Posterior cingulate gyrus (tissue), 11 donors: Measurements from ENCODE around the gene LRRC9.
"Not testable (repeated sequence)": the region's sequence is repeated elsewhere in the genome, so short reads cannot be mapped to it uniquely, and the experiment has no call there.

Experiments used
- DNase-seq, 10 donors: peaks; one replicate each; pipeline versions ENCODE4 v3.0.0 to v3.0.0-alpha.2; 2020 to 2021; ENCODE audit warnings: mixed read lengths in 3 of 10
- intact Hi-C: fragments of 100-400 bp; cut with DNase I; formaldehyde crosslinking; loops from one replicate; pipeline ENCODE4 v1.15.1; 2023

The LRRC9 gene

DNA sequence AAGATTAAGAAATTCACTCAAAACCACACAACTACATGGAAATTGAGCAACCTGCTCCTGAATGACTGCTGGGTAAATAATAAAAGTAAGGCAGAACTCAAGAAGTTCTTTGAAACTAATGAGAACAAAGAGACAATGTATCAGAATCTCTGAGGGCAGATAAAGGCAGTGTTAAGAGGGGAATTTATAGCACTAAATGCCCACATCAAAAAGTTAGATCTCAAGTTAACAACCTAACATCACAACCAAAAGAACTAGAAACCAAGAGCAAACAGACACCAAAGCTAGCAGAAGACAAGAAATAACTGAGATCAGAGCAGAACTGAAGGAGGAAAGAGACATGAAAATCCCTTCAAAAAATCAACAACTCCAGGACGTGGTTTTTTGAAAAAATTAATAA is 128.0 kb downstream of the LRRC9 start:
- intact Hi-C loops, DNase-seq: not testable (repeated sequence)

DNA sequence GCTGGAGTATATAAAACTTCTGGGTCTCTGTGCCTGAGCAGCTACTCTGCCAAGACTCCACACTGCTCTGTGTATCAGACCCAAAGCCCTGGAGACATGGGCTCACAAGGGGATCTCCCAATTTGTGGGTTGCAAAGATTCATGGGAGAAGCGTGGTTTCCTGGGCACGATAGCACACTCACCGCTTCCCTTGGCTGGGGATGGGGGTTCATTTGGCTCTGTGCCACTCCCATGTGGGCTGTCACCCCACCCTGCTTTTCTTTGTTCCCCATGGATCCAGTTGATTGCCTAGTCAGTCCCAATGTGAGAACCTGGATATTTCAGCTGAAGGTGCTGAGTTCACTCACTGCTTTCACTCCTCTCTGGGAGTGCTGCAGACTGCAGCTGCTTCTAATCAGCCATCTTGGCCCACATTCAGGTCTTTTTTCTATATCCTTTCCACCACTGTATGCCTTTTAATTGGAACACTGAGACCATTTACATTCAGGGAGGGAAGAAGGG is 131.8 kb downstream of the LRRC9 start:
- intact Hi-C loops: no loop called here

DNA sequence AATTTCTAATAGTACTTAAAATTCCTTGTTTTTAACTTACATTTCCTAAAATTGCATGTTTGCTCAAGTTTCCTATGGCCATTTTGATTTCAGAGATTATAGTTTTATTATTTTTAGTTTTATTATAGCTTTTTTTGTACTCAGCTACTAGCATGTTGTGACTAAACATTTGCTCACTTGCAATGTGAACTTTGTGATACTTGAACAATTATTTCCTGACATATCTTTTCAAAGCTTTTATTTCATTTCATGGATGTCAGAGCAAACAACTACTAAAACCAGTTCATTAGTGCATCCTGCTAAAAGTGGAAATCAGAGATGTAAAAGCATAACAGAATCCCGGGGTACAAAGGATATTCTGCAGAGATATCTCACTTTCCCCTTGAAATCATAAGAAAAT is 138.1 kb downstream of the LRRC9 start:
- DNase-seq: no peak
- intact Hi-C loops: no loop called here

More for the DNA sequence above, 131.8 kb downstream of the LRRC9 start:
- DNase-seq: no peak

DNA sequence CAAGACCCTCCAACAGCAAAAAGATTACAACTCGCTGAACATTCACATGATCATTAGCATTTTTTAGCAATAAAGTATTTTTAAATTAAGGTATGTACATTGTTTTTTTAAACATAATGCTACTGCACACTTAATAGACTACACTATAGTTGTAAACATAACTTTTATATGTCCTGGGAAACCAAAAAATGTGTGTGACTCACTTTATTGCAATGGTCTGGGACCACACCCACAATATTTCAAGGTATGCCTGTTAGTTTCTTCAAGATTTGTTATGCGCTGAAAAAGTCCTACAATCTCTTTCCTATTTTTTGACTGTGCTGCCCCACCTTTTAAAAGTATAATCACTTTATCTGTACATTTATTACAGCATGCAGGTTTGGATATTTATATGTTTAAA is 141.4 kb downstream of the LRRC9 start:
- intact Hi-C loops: no loop called here
- no peak for DNase-seq

DNA sequence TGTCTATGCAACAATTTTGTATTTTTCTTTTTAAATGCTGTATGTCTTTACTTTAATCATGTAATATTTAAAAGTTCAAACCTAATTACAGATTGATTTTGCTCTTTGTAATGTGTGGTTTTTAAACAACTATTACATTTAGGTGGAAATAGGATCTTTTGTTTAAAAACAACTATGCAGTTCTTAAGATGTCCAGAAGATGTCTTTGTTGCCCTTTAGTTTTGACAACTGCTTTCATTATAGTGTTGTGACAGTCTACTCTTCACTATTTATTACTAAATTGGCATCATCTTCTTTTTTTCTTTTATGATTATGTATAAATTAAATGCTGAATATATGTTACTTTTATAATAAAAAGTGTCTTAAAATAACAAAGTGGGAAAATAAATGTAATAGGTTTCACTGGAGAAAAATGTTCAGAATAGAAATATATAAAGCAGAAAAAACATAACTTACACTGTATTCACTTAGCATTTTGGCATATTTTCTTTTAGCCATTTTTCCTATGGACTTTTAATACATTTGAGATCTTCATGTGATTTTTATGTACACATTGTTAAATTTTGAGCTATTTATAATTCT is 144.6 kb downstream of the LRRC9 start:
- intact Hi-C loops: loop anchor here (1.0 kb wide), 2 partner anchors 101 to 120 kb away; partner anchors contain the start of gene DHRS7

DNA sequence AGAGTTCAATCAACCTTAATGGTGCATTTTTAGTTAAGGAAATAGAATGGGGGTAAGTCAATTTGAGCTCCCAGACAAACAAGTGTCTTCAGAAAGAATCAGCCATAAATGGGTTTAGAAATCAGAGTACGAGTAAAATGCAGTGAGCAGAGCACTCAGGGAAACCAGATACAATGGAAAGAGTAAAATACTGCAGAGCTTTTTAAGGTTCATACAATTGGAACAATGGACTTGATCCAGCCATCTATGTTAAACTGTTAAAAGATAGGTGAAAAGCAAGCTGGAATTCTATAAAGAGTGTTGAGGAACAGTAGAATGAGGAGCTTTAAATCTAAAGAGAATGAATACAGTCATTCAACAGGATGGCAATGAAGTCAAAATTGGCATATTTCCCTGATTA is 147.9 kb downstream of the LRRC9 start:
- DNase-seq: no peak
- intact Hi-C loops: no loop called here

More for the DNA sequence above, 144.6 kb downstream of the LRRC9 start:
- DNase-seq: no peak

DNA sequence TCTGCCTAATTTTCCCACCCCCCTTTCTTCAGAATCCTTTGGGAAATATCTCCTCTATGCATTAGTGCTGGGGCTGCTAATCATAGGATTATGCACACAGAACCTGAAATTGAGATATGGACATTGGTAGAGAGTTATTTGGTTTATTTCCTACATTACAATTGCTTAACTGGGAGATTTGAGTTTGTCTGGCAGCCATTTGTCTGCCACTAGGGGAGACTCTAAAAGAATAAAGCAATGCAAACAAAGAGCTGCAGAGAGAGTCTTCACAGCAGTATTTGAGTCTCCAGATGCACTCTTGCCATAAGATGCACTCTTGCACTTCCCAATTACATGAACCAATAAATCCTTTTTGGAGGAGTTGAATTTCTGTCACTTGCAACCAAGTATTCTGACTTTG is 159.8 kb downstream of the LRRC9 start:
- intact Hi-C loops: no loop called here
- DNase-seq: no peak

DNA sequence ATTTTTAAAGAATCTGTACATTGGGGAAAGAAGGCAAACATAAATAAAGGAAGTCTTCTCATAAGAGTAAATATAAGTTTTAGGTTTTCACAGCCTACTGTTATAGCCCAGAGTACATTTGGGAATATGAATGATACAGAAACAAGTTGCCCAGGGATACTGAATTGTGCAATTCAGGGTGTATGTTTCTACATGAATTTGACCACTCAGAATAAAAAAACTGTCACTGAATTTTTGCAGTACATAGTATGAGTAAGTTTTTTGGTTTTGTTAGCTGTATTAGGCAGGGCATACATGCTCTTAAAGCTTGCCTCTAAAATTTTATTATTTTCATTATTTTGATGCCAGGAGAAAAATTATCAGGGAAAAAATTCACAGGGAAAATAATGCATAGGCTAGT is 165.1 kb downstream of the LRRC9 start:
- intact Hi-C loops: no loop called here
- no peak for DNase-seq

DNA sequence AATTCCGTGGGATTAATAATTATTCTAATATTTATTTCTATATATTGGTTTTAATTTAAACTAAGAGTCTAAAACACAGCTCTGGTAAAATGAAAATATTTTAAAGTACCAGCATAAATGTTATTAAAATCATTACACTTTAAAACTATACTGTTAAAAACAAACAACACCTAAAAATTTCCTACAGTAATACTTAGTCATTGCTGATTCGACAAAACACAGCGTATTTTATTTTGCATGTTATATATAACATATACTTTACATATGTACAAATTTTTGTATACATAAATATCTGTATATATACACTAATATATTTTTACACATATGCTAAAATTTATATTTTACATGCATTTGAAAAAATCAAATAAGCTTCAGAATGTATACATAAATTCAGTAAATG is 165.7 kb downstream of the LRRC9 start:
- DNase-seq: no peak
- intact Hi-C loops: no loop called here

DNA sequence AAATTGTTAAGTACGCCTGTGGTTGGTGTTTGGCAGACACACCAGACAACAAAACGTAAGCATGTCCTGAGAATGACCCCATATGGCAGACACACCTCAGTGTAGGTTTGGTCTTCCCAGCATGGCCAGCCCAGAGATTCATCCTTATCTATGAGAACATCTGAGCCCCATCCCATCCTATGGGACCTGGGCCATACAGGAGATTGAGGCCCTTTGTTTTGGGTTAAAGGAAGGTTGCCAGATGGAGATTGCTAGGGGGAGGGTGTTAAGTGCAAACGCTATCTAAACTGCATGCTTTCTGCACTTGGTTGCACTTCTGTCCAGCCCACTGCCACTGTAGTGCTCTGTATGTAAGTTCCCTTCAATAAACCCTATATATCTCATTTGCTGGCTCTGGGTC is 167.7 kb downstream of the LRRC9 start:
- no peak for DNase-seq
- intact Hi-C loops: no loop called here

DNA sequence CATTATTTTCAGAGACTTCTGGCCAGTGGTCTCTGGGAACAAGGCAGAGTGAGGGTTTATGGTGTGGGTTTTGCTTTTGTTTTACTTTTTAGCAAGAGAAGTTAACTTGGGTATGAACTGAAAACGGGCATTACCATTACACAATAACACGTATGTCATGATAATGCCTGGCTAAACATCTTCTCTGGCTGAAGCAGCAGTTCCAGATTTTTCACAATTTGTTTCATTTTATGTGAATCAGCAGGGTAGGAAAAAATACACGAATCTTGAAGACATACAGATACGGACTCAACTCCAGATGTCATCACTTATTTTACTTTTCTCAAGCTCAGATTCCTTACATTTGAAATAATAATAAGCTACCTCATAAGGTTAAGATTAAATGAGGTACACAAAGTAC is 169.3 kb downstream of the LRRC9 start:
- no peak for DNase-seq
- intact Hi-C loops: no loop called here

DNA sequence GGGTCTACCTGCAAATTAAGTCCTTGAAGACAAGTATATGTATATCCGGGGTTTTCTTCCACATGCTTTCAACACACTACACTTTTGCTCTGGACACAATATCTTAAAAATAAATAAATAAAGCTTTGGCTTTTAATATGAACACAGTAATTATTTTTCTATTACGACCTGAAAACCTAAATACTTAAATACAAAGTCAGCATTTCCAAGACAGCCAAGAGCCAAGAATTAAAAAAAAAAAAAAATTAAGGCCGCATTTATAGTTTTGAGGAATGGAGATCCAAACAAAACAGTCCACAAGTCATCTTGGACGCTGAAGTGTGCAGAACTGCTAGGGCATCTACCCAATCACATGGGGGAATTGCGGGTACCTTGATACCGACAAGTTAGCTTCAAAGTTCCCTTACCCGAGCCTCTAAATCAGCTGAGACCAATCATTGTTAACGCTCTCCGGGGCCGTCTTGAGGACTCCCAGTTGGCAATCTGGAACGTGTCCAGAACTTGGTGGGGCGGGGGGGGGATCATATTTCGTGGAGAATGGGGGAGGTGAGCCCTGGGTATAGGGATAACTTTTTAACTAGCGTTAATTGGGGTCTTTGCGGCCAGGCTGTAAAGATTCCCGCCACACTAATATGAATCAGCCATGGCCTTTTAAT is 171.0 kb downstream of the LRRC9 start:
- peak in 1 of 10 donors; percentile 12 for DNase-seq
- intact Hi-C loops: loop anchor here (1.0 to 5.0 kb wide), 2 partner anchors 74 to 161 kb away; partner anchors contain the start of gene DHRS7

DNA sequence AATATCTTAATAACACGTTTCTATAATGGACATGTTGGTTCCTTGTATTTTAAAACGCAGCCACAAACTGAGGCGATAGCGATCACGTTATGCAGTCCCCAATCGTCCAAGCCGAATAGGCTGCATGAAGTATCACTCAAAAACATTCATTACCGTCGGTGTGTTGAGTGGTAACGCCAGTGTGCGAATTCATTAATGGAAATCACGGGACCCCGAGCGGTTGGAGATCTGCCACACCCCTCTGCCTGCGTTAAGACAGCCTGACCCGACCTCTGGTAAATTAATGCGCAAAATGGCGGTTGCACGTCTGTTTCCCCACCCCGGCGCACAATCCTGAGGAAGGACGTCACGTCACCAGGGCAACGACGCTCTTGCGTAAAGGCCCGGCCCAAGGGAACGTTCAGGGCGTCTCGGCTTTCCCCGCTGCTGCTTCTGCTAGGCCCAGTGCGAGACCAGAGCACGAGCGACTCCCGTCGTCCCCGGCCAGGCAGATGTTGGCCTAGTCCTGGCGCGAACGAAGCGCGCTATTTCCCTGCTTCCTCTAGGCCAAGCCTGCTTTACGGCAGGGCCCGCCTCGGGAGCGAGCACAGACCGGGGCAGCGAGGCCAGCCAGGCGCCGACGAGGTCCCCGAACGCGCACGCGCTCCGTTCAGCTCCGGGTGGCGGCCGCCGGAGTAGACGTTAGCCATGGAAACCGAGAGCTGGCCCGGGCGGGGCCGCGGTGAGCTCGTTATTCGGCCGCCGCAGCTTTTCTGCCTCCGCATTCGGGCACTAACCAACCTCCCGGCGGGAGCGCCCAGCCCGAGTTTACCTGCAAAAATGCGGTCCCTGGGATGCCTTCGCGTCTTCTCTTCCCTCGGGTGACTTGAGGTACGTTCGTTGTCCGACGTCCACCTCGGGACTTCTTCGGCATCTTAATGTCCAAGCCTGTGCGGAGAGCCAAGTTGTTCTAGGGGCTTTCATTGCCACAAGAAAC is 171.9 kb downstream of the LRRC9 start, which contains the start of gene PCNX4:
Gene PCNX4 (plus strand): TSS at position 374 of the 976 bp plus-strand sequence. CDS start 15,716 bp downstream, outside the sequence.
- intact Hi-C loops: loop anchor here (1.0 to 5.0 kb wide), 2 partner anchors 73 to 160 kb away; partner anchors contain the start of gene DHRS7
- peak; percentile 92 to 99 (median 95) for DNase-seq

DNA sequence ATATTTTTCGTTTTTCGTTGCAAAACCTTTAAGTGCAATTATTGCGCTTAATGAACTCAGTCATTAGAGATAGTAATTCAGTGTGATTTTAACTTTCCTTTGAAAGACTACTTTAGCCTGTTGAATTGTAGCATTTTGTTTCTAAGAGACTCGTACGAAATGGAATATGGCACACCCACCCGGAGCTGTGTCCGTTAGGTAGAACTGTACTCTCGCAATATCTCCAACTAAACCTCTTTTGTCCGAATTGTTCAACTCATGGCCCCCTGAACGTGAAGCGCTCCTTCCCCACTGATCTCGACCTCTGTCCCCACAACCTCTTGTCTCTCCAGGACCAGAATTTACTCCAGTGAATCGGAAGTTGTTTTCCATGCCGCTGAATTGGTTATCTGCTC is 172.6 kb downstream of the LRRC9 start:
- DNase-seq: peak in 2 of 10 donors; percentile 9 to 51
- intact Hi-C loops: loop anchor here (5.0 kb wide), 1 partner anchor 160 kb away; no protein-coding TSS in a partner anchor

DNA sequence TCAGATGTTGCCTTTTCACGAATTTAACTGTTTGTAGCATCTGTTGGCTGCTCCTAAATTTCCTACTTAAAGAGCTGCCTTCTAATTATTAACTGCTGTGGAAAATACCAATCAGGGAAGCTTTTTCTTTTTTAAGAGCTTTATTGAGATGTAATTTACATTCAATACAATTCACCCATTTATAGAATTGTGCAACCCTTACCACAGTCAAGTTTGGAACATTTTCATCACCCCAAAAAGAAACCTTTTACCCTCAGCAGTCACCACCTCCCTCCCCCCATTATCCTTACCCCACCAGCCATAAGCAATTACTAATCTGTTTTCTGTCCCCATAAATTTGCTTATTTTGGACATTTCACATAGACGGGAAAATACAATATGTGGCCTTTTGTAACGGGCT is 173.1 kb downstream of the LRRC9 start:
- intact Hi-C loops: loop anchor here (5.0 kb wide), 1 partner anchor 159 kb away; no protein-coding TSS in a partner anchor
- DNase-seq: no peak

DNA sequence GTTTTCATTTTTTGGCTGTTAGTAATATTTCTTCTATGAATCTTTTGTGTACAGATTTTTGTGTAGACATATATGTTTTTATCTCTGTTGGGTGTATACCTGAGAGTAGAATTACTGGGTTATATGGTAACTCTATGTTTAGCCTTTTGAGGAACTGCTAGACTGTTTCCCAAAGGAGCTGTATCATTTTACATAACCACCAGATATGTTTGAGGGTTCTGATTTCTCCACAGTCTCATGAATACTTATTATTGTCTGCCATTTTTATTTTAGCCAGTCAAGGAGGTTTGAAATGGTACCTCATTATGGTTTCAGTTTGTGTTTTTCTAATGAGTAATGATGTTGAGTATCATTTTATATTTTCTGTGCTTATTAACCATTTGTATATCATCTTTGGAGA is 173.7 kb downstream of the LRRC9 start:
- DNase-seq: no peak
- intact Hi-C loops: loop anchor here (5.0 kb wide), 1 partner anchor 159 kb away; no protein-coding TSS in a partner anchor

DNA sequence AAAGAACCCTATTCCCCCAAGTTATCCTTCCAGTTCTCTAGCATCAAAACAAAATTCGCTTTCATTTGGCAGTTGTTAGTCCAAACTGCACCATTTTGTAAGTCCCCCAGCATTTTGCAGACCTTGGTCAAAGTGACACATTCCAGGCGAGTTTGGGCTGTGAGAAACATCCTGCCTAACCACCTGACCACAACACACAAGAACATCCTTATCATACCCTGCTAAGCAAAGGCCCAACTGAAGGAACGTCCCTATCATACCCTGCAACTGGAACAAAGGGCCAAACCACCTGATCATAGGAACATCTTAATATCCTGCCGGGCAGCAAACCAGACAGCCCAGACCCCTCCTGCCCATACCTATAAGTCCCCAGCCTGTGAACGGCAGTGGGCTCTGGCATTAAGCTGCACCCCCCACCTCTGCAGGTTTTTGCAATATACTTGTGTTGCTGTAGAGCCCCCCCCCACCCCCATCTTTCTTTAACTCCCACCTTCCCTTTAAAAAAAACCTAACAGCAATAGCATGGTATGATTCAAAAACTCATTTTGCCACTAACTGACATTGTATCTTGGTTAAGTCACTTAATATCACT is 174.5 kb downstream of the LRRC9 start:
- intact Hi-C loops: loop anchor here (5.0 kb wide), 1 partner anchor 158 kb away; no protein-coding TSS in a partner anchor
- no peak for DNase-seq

DNA sequence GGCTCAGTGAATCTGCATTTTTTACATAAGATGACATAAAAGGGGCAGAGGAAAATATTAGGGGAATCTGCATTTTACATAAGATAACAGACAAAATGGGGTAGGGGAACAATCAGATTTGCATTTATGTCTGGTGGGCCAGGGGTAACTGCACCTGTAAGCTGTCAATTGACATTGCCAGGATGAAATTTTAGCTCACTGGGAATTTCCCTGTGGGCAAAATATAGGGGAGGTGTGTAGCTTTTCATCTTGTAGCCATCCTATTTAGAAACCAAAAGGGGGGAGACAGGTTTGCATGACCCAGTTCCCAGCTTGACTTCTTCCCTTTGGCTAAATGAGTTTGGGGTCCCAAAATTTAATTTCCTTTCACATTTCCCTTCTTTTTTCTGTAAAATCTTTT is 175.3 kb downstream of the LRRC9 start:
- intact Hi-C loops: no loop called here
- no peak for DNase-seq

DNA sequence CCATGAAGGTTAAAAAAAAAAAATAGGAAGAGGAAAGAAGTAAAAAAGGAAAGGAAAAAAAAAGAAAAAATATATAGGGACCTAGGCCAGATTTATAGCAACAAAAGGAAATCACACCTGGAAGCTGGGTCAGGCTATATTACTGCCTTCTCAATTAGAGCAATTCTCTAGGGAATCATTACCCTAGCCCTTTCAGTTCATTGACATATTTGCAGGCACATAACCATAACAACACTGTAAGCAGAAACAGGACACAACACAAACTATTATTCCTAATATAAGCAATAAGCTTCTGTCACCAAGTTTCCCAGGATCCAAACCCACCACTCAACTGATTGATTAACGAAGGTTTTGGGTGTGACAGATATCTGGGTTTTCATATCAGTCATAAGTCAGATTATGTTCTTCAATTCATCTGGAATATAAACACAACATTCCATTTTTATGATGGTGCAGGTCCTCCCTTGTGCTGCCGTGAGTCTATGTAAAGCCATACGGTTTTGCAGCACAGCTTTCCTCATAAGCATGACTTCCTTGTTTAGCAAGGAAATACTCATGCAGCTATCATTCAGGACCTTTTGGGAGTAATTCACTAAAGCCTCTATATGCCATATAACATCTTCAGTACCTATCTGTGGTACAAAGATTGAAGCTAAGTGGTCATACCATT is 176.0 kb downstream of the LRRC9 start:
- no peak for DNase-seq

DNA sequence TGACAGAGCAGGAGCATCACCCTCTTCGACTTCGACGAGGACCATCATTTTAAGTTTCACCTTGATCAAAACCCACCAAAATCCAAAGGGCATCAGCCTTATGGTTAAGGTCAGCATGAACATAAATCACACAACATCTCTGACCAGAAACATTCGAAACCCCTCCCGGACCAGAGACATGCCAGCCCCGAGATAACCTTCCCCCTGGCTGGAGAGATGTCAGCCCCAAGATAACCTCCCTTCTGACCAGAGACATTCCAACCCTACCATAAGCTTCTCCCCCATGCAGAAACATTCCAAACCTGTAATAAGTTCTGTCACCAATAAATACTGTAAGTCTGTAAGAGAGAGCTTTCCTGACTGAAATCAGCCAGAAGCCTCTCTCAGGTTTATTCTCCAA is 178.0 kb downstream of the LRRC9 start:
- no peak for DNase-seq
- intact Hi-C loops: no loop called here

More for the DNA sequence above, 176.0 kb downstream of the LRRC9 start:
- intact Hi-C loops: no loop called here
